Heart right ventricle (tissue), 16 donors: Measurements from ENCODE around the gene MAP3K5. TPM values are rescaled to one million over a fixed set of nuclear protein-coding genes. Genes with fewer than 3 reads are reported as not detected.

Experiments
- ATAC-seq, 8 donors: fragments of 200-7000 bp; cut with Tn5 transposase; one replicate each; pipeline ENCODE4 v1.9.1; 2020; ENCODE audit warnings: mild to moderate bottlenecking in 8 of 8, moderate library complexity in 8 of 8, moderate number of reproducible peaks in 1 of 8
- DNase-seq, 2 donors: peaks; one replicate each; pipeline ENCODE4 v3.0.0-alpha.2; 2020
- H3K27ac ChIP-seq, 10 donors: fragments of 200-600 bp; sonication (generic) in 2 of 10; one replicate each; pipeline versions ENCODE4 v1.5.0 to v1.8.0; 2020 to 2022; ENCODE audit warnings: mild to moderate bottlenecking in 3 of 10
- H3K27me3 ChIP-seq, 7 donors: fragments of 200-600 bp; one replicate each; pipeline ENCODE4 v1.8.0; 2021 to 2022; ENCODE audit warnings: mild to moderate bottlenecking in 2 of 7
- H3K36me3 ChIP-seq, 9 donors: fragments of 200-600 bp; sonication (generic) in 1 of 9; one replicate each; pipeline versions ENCODE4 v1.5.0 to v1.8.0; 2020 to 2022; ENCODE audit warnings: mild to moderate bottlenecking in 2 of 9
- H3K4me1 ChIP-seq, 9 donors: fragments of 200-600 bp; sonication (generic) in 1 of 9; one replicate each; pipeline versions ENCODE4 v1.5.0 to v1.8.0; 2020 to 2022; ENCODE audit warnings: mild to moderate bottlenecking in 4 of 9
- H3K4me3 ChIP-seq, 10 donors: fragments of 200-600 bp; sonication (generic) in 2 of 10; one replicate each; pipeline versions ENCODE4 v1.5.0 to v1.8.0; 2020 to 2022; ENCODE audit warnings: mild to moderate bottlenecking in 7 of 10, moderate library complexity in 2 of 10
- H3K9me3 ChIP-seq, 11 donors: fragments of 200-600 bp in 10 of 11; sonication (generic) in 2 of 11; one replicate each; pipeline versions ENCODE4 v1.5.0 to v1.8.0; 2013 to 2022; ENCODE audit warnings: mild to moderate bottlenecking in 2 of 11, control low read depth in 1 of 11, moderate library complexity in 1 of 11
- CTCF ChIP-seq, 9 donors: fragments of 200-600 bp; sonication (generic) in 2 of 9; IDR thresholded peaks; one replicate each; pipeline versions ENCODE4 v1.5.0 to v1.8.0; 2021 to 2022; ENCODE audit warnings: antibody characterized with exemption in 9 of 9, mild to moderate bottlenecking in 5 of 9, moderate library complexity in 1 of 9
- WGBS, 2 donors: extraction: QIAGEN DNeasy Blood & Tissue Kit; methylation state at CpG; one replicate each; pipeline ENCODE4 v1.1.7; 2013; ENCODE audit warnings: inconsistent platforms in 1 of 2; 5-methylcytosine and 5-hydroxymethylcytosine counted together
- intact Hi-C, 10 donors: fragments of 100-400 bp; cut with DNase I; formaldehyde crosslinking; loops; one replicate each; pipeline versions ENCODE4 v1.11.1 to v1.14.2; 2022
- polyA plus RNA-seq, 2 donors: library from polyadenylated mRNA; stranded (reverse); fragments of 200-250 nt; gene quantifications; one replicate each; pipeline ENCODE4 v1.2.3, GENCODE V29; 2013
- total RNA-seq, 10 donors: library from RNA; stranded (reverse); fragmentation: NEBNext Ultra II Directional in 3 of 10; extraction: Animal tissue kit (Norgen Biotek cat#: 25700) in 3 of 10; gene quantifications; one replicate each; pipeline versions ENCODE4 v1.2.1 to v1.2.4, GENCODE V29; 2021 to 2023
- donor health status: Arrhythmogenic right ventricular cardiomyopathy.
- donor health status: ischemic (EF 13 %, LVEDD 7.1; RV severe dilation, severe dysfunction).
- donor health status: healthy with polysubstance abuse.
- donor health status: DM: no; HTN: yes; CAD: no.
- donor health status: DM: no; HTN: no; CAD: no.
- donor health status: ischemic (EF 25% LVEDD 6.9; RV normal size, moderate dysfunction).
- donor health status: ischemic (EF 25% LVEDD 5.7; RV mildly dilated, moderate dysfunction).
- donor health status: healthy.
- donor health status: DM: yes; HTN: yes; CAD: no.
- donor health status: Ischemic cardiomyopathy.
- donor health status: ischemic (EF 35%, LVEDD 5.7; RV mildly dilated, moderate dysfunction).
- donor health status: nonischemic (EF 11% LVEDD 7.7; RV severe dilation, severe dysfunction).
- donor health status: DM: yes; HTN: yes; CAD: no.
- donor health status: PGD.
- donor health status: ischemic (EF 29% LVEDD 5.4; RV normal size, mild dysfunction).
- donor health status: nonischemic (EF 23%, LVEDD 6.1; RV moderate dilation, normal function).

The MAP3K5 gene
- total and polyA plus RNA-seq, 12 donors, result 5.1 to 35.7 (median 27.8) TPM

GRCh38 chr6:136616527-136616926 is 175.8 kb downstream of the MAP3K5 start:
- Histone ChIP-seq H3K36me3 (peaks cover 0 to 67% (median 8%) of the 10 kb centered on the region in 9 donors), H3K27ac (no peak overlapping the region), H3K9me3 (no peaks in the 10 kb centered on the region), H3K4me3 (no peak overlapping the region), H3K4me1 (no peaks in the 10 kb centered on the region), H3K27me3 (no peaks in the 10 kb centered on the region)
- DNase-seq (no peak), ATAC-seq (no peak)
- intact Hi-C loops, result no loop called here
- WGBS, 2 donors, result 95 to 96% methylated on average over 3 of the region's 3 CpGs
- no peak for TF ChIP-seq CTCF (IDR thresholded peaks at IDR 0.05)

- H3K27ac ChIP-seq, result no peak overlapping the region
- H3K4me1 ChIP-seq, result peaks cover 0 to 13% (median 0%) of the 10 kb centered on the region in 9 donors
- DNase-seq (no peak), ATAC-seq (no peak)
- peaks cover 0 to 54% (median 8%) of the 10 kb centered on the region in 9 donors for H3K36me3 ChIP-seq
- no peaks in the 10 kb centered on the region for H3K27me3 ChIP-seq
- no peak for TF ChIP-seq CTCF (IDR thresholded peaks at IDR 0.05)
- no peak overlapping the region for H3K4me3 ChIP-seq
- intact Hi-C loops, result no loop called here
- 68 to 75% methylated on average over 2 of the region's 2 CpGs for WGBS, 2 donors
- no peaks in the 10 kb centered on the region for H3K9me3 ChIP-seq
Observed at GRCh38 chr6:136614994-136615393, 177.3 kb downstream of the MAP3K5 start.

GRCh38 chr6:136614350-136614749 is 177.9 kb downstream of the MAP3K5 start:
- DNase-seq (no peak), ATAC-seq (no peak)
- Histone ChIP-seq H3K27me3 (no peaks in the 10 kb centered on the region), H3K36me3 (peaks cover 0 to 51% (median 8%) of the 10 kb centered on the region in 9 donors), H3K4me1 (peaks cover 0 to 19% (median 0%) of the 10 kb centered on the region in 9 donors), H3K9me3 (no peaks in the 10 kb centered on the region), H3K4me3 (no peak overlapping the region), H3K27ac (no peak overlapping the region)
- TF ChIP-seq CTCF (IDR thresholded peaks at IDR 0.05), result no peak
- intact Hi-C loops, result no loop called here
- WGBS, 2 donors, result 96 to 100% methylated on average over 1 of the region's 1 CpG

GRCh38 chr6:136613477-136613876 is 178.8 kb downstream of the MAP3K5 start:
- DNase-seq (no peak), ATAC-seq (no peak)
- Histone ChIP-seq H3K4me1 (peaks cover 0 to 28% (median 0%) of the 10 kb centered on the region in 9 donors), H3K27me3 (no peaks in the 10 kb centered on the region), H3K27ac (no peak overlapping the region), H3K4me3 (no peak overlapping the region), H3K36me3 (peaks cover 0 to 43% (median 8%) of the 10 kb centered on the region in 9 donors), H3K9me3 (no peaks in the 10 kb centered on the region)
- WGBS, 2 donors, result 85 to 89% methylated on average over 3 of the region's 3 CpGs
- no peak for TF ChIP-seq CTCF (IDR thresholded peaks at IDR 0.05)
- intact Hi-C loops, result no loop called here
